GM18499 (cell line): ENCODE measurements around the gene SFMBT2.
"Not testable (repeated sequence)": the region's sequence is repeated elsewhere in the genome, so short reads cannot be mapped to it uniquely, and the experiment has no call there.

Experiments
- ATAC-seq: cut with Tn5 transposase; IDR thresholded peaks from one replicate; pipeline ENCODE4 v1.9.1; 2021; ENCODE audit warnings: moderate number of reproducible peaks; ENCODE audit not compliant: insufficient read depth, unreplicated experiment

Gene SFMBT2

GRCh38 chr10:7194571-7194970, 216.3 kb downstream of the SFMBT2 start:
- no peak for ATAC-seq

DNA sequence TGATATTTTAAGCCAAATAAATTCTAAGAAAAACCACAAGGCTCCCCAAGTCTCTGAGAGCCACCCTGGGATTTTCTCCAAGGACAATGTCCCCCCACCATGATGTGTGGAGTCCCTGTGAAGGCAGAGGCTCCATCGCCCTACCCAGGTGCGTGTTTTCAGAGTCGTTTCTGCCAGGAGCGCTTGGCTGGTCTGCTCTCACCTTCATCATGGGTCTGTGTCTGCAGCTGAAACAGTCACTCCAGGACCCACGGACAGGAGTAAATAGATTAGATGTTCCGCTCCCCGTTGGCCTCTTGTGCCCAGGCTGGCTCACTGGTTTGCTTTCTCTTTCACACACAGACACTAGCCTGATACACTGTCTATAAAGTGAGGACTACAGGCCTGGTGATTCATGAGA, 217.5 kb downstream of the SFMBT2 start:
- no peak for ATAC-seq

- no peak for ATAC-seq
Observed at GRCh38 chr10:7192831-7193361, 217.9 kb downstream of the SFMBT2 start.

DNA sequence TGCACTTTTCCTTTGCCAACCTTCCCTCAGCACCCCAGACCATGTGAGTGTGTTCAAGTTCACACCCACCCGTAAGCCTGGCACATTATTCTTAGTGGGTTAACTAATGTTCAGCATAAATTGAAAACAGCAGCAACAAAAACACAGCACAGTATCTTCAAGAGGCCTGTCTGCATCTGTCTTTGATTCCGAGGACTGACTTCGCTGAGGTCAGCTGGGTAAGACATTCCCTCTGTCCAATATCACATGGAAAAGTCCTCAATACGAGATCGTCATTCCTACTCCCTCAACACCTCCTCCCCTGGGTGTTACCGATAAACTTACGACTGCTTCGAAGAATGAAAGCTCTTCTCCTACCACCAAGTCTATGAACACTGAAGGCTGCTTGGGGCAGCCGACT, 218.8 kb downstream of the SFMBT2 start:
- no peak for ATAC-seq

- ATAC-seq = not testable (repeated sequence)
Observed at GRCh38 chr10:7190772-7191171, 220.1 kb downstream of the SFMBT2 start.

- ATAC-seq = no peak
Observed at GRCh38 chr10:7189909-7190308, 220.9 kb downstream of the SFMBT2 start.

DNA sequence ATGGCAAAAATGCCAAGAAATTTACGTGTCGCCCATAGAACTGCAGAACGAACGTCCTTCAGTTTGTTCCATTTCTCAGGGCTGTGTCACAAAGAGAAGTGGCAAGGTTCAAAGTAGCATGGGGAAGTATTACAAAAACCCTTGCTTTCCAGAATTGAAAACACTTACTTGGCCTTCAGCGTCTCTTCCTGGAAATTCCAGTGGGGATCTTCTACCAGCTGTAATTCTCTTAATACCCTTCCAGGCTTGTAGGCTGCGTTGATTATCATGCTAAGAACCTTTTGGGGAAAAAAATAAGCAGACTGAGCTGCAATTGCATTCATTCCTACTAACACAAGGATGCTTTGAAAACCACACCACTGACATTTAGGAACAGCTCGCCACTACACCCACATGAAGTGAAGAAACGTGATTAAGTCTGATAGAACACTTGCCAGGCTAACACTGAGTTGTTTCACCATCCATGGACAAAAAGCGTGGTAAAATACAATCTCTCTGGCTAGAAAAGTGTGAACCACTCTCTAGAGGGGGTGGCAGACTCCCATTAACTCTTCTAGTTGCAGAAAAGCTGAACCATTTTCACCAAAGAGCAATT, 222.3 kb downstream of the SFMBT2 start:
- no peak for ATAC-seq

- no peak for ATAC-seq
Observed at GRCh38 chr10:7186387-7187018, 224.3 kb downstream of the SFMBT2 start.

DNA sequence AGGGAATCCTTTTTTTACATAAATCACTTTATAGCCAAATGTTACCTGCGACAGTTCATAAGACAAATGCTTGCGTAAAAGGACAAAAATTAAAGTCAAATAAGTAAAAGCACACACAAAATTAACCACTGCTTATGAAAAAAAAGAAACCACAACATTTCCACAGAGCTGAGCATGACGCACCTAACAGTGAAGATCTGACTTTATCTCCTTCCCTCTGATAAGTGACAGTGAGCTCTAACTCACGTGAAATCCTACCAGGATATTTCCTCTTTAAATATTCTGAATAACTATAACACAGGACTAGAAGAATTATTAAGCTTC, 225.5 kb downstream of the SFMBT2 start:
- ATAC-seq = no peak

DNA sequence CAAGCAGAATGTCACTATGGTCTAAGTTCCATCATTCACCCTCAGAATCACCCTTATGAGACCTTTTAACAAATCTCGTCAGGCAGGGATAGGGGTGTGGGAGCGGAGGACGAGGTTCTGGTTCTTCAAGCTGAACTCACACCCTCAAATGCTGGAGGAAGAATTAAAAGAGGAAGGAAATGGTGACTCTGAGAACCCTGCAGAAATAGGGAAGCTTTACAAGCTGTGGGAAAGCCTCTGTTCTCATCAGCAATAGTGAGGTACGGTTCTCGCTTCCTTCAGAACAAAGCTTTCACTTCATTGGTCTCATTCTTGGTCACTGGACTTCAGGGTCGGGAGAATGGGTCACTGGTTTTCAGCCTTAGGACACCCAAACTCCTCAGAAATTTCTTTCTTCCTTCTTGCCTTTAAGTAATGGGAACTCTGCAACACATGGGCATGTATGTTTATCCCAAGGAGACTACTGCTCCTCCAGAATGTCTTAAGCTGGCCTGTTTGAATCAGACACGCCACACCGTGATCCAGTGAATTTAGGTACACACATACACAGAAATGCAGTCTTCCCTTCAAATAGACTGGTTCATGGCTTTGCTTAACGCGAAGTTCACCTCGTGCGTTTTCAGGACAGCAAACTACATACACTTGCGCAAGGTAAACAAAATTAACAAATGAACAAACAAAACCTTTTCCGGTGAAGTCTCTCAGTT, 226.0 kb downstream of the SFMBT2 start:
- no peak for ATAC-seq

- ATAC-seq = not testable (repeated sequence)
Observed at GRCh38 chr10:7184116-7184515, 226.7 kb downstream of the SFMBT2 start.

- not testable (repeated sequence) for ATAC-seq
Observed at GRCh38 chr10:7182327-7182726, 228.5 kb downstream of the SFMBT2 start.

DNA sequence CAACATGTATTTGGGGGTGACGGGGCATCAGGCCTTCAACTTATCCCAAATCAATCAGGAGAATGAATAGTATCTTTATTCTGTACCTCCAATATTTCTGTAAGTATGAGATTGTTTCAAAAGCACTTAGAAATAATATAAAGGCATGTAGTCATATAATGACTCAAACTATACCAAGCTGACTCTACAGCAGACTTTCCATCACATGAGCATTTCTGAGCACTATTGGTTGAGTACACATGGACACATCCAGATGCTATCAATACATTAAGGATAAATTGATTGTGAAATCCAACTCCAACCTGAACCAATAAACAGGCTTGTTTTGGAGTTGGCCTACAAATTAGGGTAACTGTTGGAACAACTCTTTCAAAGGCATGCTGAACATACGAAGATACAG, 229.4 kb downstream of the SFMBT2 start:
- no peak for ATAC-seq

GRCh38 chr10:7179536-7179935, 231.3 kb downstream of the SFMBT2 start:
- no peak for ATAC-seq

GRCh38 chr10:7173948-7174347, 236.9 kb downstream of the SFMBT2 start:
- no peak for ATAC-seq

GRCh38 chr10:7171825-7172224, 239.0 kb downstream of the SFMBT2 start:
- no peak for ATAC-seq

DNA sequence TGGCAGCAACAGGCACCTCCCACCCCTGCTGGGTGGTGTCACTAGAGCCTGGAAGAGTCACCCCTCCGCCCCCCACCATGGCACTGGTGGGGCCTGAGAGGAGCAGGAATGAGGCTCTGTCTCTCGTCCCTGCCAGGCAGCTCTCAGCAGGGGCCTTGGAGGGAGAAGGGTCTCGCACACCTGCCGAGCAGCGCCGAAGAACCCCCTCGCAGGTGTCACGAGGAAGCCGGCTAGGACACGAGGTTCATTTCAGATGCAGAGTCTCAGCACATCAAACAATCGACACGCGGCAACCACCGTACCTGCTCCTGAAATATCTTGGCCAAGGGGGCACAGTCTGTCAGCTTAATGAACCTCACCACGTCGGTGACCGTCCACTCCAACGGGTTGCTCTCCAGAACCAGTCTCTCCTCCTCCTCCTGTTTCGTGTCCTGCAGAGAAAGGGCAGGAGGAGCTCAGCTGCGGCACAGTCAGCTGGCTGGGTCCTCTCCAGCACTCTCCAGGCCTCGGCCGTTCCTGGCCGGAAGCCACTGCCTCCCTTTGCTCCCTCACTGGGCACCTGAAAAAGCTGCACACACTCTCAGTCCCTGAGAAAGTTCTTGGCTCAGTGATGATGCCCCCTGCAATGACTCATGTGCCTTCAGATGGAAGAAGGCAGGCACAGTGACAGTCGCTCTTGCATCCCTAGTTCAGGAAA, 240.1 kb downstream of the SFMBT2 start:
- ATAC-seq = no peak

GRCh38 chr10:7168414-7168813, 242.4 kb downstream of the SFMBT2 start:
- ATAC-seq = no peak

GRCh38 chr10:7165500-7166177, 245.2 kb downstream of the SFMBT2 start:
- no peak for ATAC-seq

DNA sequence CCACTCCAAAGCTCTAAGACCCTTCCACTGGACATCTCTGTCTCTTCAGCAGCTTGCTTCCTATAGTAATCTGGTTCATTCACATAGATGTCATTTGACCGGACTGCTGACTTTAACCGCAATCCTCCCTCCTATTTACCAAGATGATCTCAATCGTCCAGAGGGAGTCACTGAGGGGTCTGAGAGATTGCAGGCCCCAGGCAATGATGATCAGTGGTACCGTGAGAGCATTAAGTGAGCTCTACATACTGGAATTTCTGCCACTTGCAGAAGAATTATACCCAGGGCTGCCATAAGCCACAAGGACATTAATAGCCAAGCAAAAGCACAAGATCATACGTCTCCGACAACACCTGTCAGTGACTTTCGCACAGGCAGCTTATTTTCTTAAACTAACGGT, 245.9 kb downstream of the SFMBT2 start:
- ATAC-seq = no peak
